HCT116 (cell line): Measurements from ENCODE around the gene CD244. TPM values are rescaled to one million over a fixed set of nuclear protein-coding genes. Genes with fewer than 3 reads are reported as not detected.

Experiments used
- ATAC-seq: fragments of 200-7000 bp; cut with Tn5 transposase; 2 replicates; pipeline ENCODE4 v1.9.1; 2020; ENCODE audit warnings: mild to moderate bottlenecking, moderate library complexity
- BruUV-seq: library from RNA; stranded (reverse); fragments of 400-500 nt; replicated peaks from 2 replicates; lab custom pipeline; 2021; lab: Mats Ljungman, UMichigan
- CTCF ChIA-PET: fragments of 300-600 bp; sonication (Branson Sonifier 250); formaldehyde crosslinking; loops from one replicate; lab custom pipeline; 2021; ENCODE audit warnings: antibody characterized with exemption; lab: Charles Lee
- POLR2A ChIA-PET: fragments of 300-600, 350-600 bp; sonication (Branson Sonifier 250); formaldehyde crosslinking; loops from one replicate; lab custom pipeline; 2021; ENCODE audit warnings: antibody characterized with exemption; lab: Charles Lee
- RAD21 ChIA-PET, 2 experiments: fragments of 300-600 bp; sonication (Branson Sonifier 250); formaldehyde crosslinking; loops; one replicate each; lab custom pipeline; 2023; ENCODE audit warnings: low total read pairs in 2 of 2; ENCODE audit not compliant: uncharacterized antibody in 2 of 2, unreplicated experiment in 2 of 2, low non-redundant PET in 1 of 2; lab: Charles Lee
- DNase-seq: peaks from one replicate; pipeline ENCODE4 v3.0.0-alpha.2; 2010; ENCODE audit warnings: low read depth, low spot score
- H2AFZ ChIP-seq: fragments of 200-600 bp; shearing (Covaris generic), sonication (generic); 2 replicates; pipeline ENCODE4 v1.6.1; 2017; ENCODE audit warnings: low read depth, mixed run types, mixed read lengths, antibody characterized with exemption, low read length; ENCODE audit not compliant: poor library complexity, severe bottlenecking
- H3K27ac ChIP-seq: 2 replicates; pipeline ENCODE4 v1.5.1; 2012; ENCODE audit warnings: low read depth, low read length
- H3K27me3 ChIP-seq: fragments of 200-600 bp; sonication (generic); 2 replicates; pipeline ENCODE4 v1.6.1; 2016; ENCODE audit warnings: mixed run types, low read length, mixed read lengths; ENCODE audit not compliant: insufficient read depth
- H3K36me3 ChIP-seq, 2 experiments: fragments of 200-500 bp in 1 of 2; fragments of 200-600 bp in 1 of 2; sonication (Bioruptor generic) in 1 of 2; sonication (generic) in 1 of 2; 2 replicates each; pipeline versions ENCODE4 v1.5.1 to v1.6.1; 2014 to 2016; ENCODE audit warnings: low read length in 2 of 2, inconsistent platforms in 1 of 2, mixed read lengths in 1 of 2, mixed run types in 1 of 2; ENCODE audit not compliant: insufficient read depth in 2 of 2, control insufficient read depth in 1 of 2
- H3K4me1 ChIP-seq, 2 experiments: fragments of 200-600 bp in 1 of 2; sonication (generic) in 1 of 2; 2 replicates each; pipeline versions ENCODE4 v1.5.1 to v1.6.1; 2012 to 2017; ENCODE audit warnings: low read length in 2 of 2, inconsistent platforms in 1 of 2, mild to moderate bottlenecking in 1 of 2, mixed read lengths in 1 of 2, mixed run types in 1 of 2, moderate library complexity in 1 of 2; ENCODE audit not compliant: insufficient read depth in 2 of 2, control insufficient read depth in 1 of 2
- H3K4me2 ChIP-seq: fragments of 200-600 bp; sonication (generic); 2 replicates; pipeline ENCODE4 v1.6.1; 2017; ENCODE audit warnings: mixed run types, low read length, mixed read lengths
- H3K4me3 ChIP-seq, 2 experiments: fragments of 200-600 bp in 1 of 2; sonication (generic) in 1 of 2; replicated peaks in 1 of 2; 2 replicates each; pipeline ENCODE4 v1.5.1; 2011 to 2016; ENCODE audit warnings: low read length in 2 of 2, control low read depth in 1 of 2, low read depth in 1 of 2, mild to moderate bottlenecking in 1 of 2, mixed read lengths in 1 of 2, mixed run types in 1 of 2
- H3K79me2 ChIP-seq: fragments of 200-600 bp; sonication (generic); 2 replicates; pipeline ENCODE4 v1.6.1; 2017; ENCODE audit warnings: mild to moderate bottlenecking, mixed run types, low read length, moderate library complexity, mixed read lengths; ENCODE audit not compliant: insufficient read depth
- H3K9ac ChIP-seq: fragments of 200-600 bp; sonication (generic); 2 replicates; pipeline ENCODE4 v1.6.1; 2016; ENCODE audit warnings: low read length, mixed read lengths
- H3K9me2 ChIP-seq: fragments of 200-600 bp; sonication (generic), shearing (Covaris generic); 2 replicates; pipeline ENCODE4 v1.6.1; 2017; ENCODE audit warnings: mixed run types, mild to moderate bottlenecking, moderate library complexity; ENCODE audit not compliant: insufficient read depth
- H3K9me3 ChIP-seq, 2 experiments: fragments of 200-500 bp in 1 of 2; fragments of 200-600 bp in 1 of 2; sonication (Bioruptor generic) in 1 of 2; sonication (generic) in 1 of 2; 2 replicates each; pipeline ENCODE4 v1.6.1; 2014 to 2017; ENCODE audit warnings: low read length in 2 of 2, mixed read lengths in 2 of 2, inconsistent platforms in 1 of 2, low read depth in 1 of 2, mild to moderate bottlenecking in 1 of 2, mixed run types in 1 of 2, moderate library complexity in 1 of 2; ENCODE audit not compliant: control insufficient read depth in 1 of 2, insufficient read depth in 1 of 2
- H4K20me1 ChIP-seq: fragments of 200-600 bp; sonication (generic), shearing (Covaris generic); 2 replicates; pipeline ENCODE4 v1.6.1; 2017; ENCODE audit warnings: mixed run types, mild to moderate bottlenecking, moderate library complexity; ENCODE audit not compliant: insufficient read depth
- ATF3 ChIP-seq: IDR thresholded peaks from 2 replicates; pipeline ENCODE4 v1.6.1; 2012
- ELF1 ChIP-seq: IDR thresholded peaks from 2 replicates; pipeline ENCODE4 v1.6.1; 2012; ENCODE audit warnings: low read depth, borderline replicate concordance
- EZH2 ChIP-seq: fragments of 200-600 bp; sonication (generic); IDR thresholded peaks from 2 replicates; pipeline ENCODE4 v1.6.1; 2017; ENCODE audit warnings: antibody characterized with exemption, mixed run types
- EZH2phosphoT487 ChIP-seq: fragments of 200-600 bp; IDR thresholded peaks from 2 replicates; pipeline ENCODE4 v1.6.1; 2018; ENCODE audit warnings: antibody characterized with exemption, borderline replicate concordance
- FOSL1 ChIP-seq: IDR thresholded peaks from 2 replicates; pipeline ENCODE4 v1.6.1; 2012; ENCODE audit warnings: low read depth
- JUND ChIP-seq: IDR thresholded peaks from 2 replicates; pipeline ENCODE4 v1.6.1; 2012
- MAX ChIP-seq: IDR thresholded peaks from 2 replicates; pipeline ENCODE4 v1.6.1; 2012
- POLR2A ChIP-seq: IDR thresholded peaks from 2 replicates; pipeline ENCODE4 v1.7.0; 2011; ENCODE audit warnings: borderline replicate concordance; ENCODE audit not compliant: insufficient read depth, insufficient read length; ENCODE audit errors: extremely low read depth
- POLR2AphosphoS5 ChIP-seq: IDR thresholded peaks from 2 replicates; pipeline ENCODE4 v1.6.1; 2011; ENCODE audit warnings: mild to moderate bottlenecking, low read depth, low read length, moderate library complexity
- RAD21 ChIP-seq: IDR thresholded peaks from 2 replicates; pipeline ENCODE4 v1.6.1; 2012; ENCODE audit warnings: low read depth, mild to moderate bottlenecking
- SIN3A ChIP-seq: IDR thresholded peaks from 2 replicates; pipeline ENCODE4 v1.6.1; 2012; ENCODE audit warnings: low read depth
- SP1 ChIP-seq: IDR thresholded peaks from 2 replicates; pipeline ENCODE4 v1.6.1; 2012; ENCODE audit warnings: low read depth
- SRF ChIP-seq: IDR thresholded peaks from 2 replicates; pipeline ENCODE4 v1.6.1; 2012; ENCODE audit warnings: low read depth
- TCF7L2 ChIP-seq: IDR thresholded peaks from 2 replicates; pipeline ENCODE4 v1.7.0; 2011; ENCODE audit warnings: borderline replicate concordance, inconsistent platforms; ENCODE audit not compliant: insufficient read depth, insufficient read length; ENCODE audit errors: extremely low read depth
- YY1 ChIP-seq: IDR thresholded peaks from 2 replicates; pipeline ENCODE4 v1.6.1; 2011; ENCODE audit warnings: low read length, low read depth, moderate library complexity, mild to moderate bottlenecking; ENCODE audit not compliant: insufficient replicate concordance; ENCODE audit errors: extremely low read depth
- ZBTB33 ChIP-seq: IDR thresholded peaks from 2 replicates; pipeline ENCODE4 v1.6.1; 2011; ENCODE audit warnings: mild to moderate bottlenecking, low read length, moderate library complexity; ENCODE audit not compliant: insufficient replicate concordance; ENCODE audit errors: extremely low read depth
- ZFX ChIP-seq: fragments of 450-650 bp; IDR thresholded peaks from 2 replicates; pipeline ENCODE4 v1.6.1; 2017
- intact Hi-C: fragments of 100-400 bp; cut with micrococcal nuclease; formaldehyde crosslinking; loops from 2 replicates; pipeline ENCODE4 v1.10.0; 2022
- total RNA-seq: library from RNA; stranded (reverse); gene quantifications from one replicate; pipeline ENCODE4 v1.2.1, GENCODE V29; 2021; ENCODE audit not compliant: unreplicated experiment
- TF ChIP-seq, protein P1 (sequence below), 3 experiments: fragments of 200-600 bp in 1 of 3; sonication (generic) in 1 of 3; IDR thresholded peaks in 2 of 3; conservative IDR thresholded peaks in 1 of 3; 2 replicates each; pipeline ENCODE4 v1.5.1; 2012 to 2017; ENCODE audit warnings: low read depth in 2 of 3, low read length in 2 of 3, antibody characterized with exemption in 1 of 3, borderline replicate concordance in 1 of 3, control low read depth in 1 of 3, mild to moderate bottlenecking in 1 of 3, mixed read lengths in 1 of 3, mixed run types in 1 of 3, moderate library complexity in 1 of 3; ENCODE audit not compliant: insufficient read depth in 1 of 3

CD244 gene
- total RNA-seq, 1 experiment from 2014 or later: not detected

DNA sequence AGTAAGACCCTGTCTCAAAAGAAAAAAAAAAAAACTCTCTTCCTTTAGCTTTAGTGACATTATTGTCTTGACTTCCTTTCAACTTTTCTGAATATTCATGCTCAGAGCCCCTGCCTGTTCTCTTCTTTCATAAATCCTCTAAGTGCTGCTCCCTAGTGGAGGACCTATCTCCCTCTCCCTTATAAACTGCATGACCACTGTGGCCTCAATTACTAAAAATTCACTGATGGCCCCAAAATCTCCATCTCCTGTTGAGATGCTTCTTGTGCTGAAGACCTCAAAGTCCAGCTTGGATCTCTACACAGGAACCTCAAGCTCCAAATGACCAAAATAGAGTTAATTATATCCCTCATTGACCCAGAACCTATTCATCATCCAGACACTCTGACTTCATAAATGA lies 14.5 kb upstream of the CD244 start:
- no peaks in the 10 kb centered on the region for H3K9me2 ChIP-seq
- ChIA-PET POLR2A (no interaction called here), RAD21 (no interaction called here), CTCF (interaction anchor here (0.6 kb wide), 2 partner anchors 170 to 1583 kb away, joined by 3 read pairs; no protein-coding TSS in a partner anchor)
- no peak for DNase-seq
- H4K20me1 ChIP-seq: no peaks in the 10 kb centered on the region
- intact Hi-C loops: no loop called here
- no peak overlapping the region for H3K27ac ChIP-seq
- H3K9ac ChIP-seq: no peak overlapping the region
- no peaks in the 10 kb centered on the region for H3K4me1 ChIP-seq
- no peak overlapping the region for H2AFZ ChIP-seq
- H3K4me2 ChIP-seq: no peak overlapping the region
- BruUV-seq: no TSS peak
- H3K27me3 ChIP-seq: no peaks in the 10 kb centered on the region
- ATAC-seq: peak; percentile 71
- TF ChIP-seq RAD21: 0 out of 2 replicates have a peak, but pooled peaks have one; percentile 20
- TF ChIP-seq, protein P1, sequence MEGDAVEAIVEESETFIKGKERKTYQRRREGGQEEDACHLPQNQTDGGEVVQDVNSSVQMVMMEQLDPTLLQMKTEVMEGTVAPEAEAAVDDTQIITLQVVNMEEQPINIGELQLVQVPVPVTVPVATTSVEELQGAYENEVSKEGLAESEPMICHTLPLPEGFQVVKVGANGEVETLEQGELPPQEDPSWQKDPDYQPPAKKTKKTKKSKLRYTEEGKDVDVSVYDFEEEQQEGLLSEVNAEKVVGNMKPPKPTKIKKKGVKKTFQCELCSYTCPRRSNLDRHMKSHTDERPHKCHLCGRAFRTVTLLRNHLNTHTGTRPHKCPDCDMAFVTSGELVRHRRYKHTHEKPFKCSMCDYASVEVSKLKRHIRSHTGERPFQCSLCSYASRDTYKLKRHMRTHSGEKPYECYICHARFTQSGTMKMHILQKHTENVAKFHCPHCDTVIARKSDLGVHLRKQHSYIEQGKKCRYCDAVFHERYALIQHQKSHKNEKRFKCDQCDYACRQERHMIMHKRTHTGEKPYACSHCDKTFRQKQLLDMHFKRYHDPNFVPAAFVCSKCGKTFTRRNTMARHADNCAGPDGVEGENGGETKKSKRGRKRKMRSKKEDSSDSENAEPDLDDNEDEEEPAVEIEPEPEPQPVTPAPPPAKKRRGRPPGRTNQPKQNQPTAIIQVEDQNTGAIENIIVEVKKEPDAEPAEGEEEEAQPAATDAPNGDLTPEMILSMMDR (IDR thresholded peaks at IDR 0.05 in 2 of 3, conservative IDR thresholded peaks at IDR 0.05 in 1 of 3; ENCODE audit: borderline replicate concordance in 1 of 3, insufficient read depth in 1 of 3, low read depth in 2 of 3, low read length in 2 of 3): peak; percentile 11 to 43 (median 39); a peak in 3 of 6 replicates
- TF ChIP-seq ELF1: no peak
- TF ChIP-seq, all 23 proteins: peak for 2
- Histone ChIP-seq H3K4me3 (no peak overlapping the region), H3K79me2 (no peaks in the 10 kb centered on the region), H3K36me3 (no peaks in the 10 kb centered on the region), H3K9me3 (no peaks in the 10 kb centered on the region)

DNA sequence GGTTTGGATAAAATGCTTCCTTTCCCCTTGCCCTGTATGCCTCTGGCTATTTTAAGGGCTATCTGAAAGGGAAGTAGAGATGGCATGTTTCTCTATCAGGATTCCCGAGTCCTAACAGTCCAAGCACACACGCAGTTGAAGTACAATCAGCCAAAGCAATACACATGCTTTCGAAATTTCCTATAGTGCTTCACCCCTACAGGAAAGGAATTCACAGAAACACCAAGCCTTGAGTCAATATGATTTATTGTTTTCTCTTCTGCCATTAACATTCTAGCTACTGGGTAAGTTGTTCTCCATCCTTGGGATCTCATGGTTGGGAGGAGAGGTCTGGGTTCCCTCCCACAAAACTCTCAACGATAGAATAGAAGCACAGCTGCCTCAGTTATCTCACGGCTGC lies 13.6 kb upstream of the CD244 start:
- H3K36me3 ChIP-seq: no peaks in the 10 kb centered on the region
- ATAC-seq: no peak
- no peak overlapping the region for H3K4me2 ChIP-seq
- no peak overlapping the region for H3K27ac ChIP-seq
- DNase-seq: no peak
- no peaks in the 10 kb centered on the region for H3K9me2 ChIP-seq
- no peaks in the 10 kb centered on the region for H3K27me3 ChIP-seq
- H3K9me3 ChIP-seq: no peaks in the 10 kb centered on the region
- H2AFZ ChIP-seq: no peak overlapping the region
- H4K20me1 ChIP-seq: no peaks in the 10 kb centered on the region
- intact Hi-C loops: no loop called here
- RAD21 ChIA-PET: no interaction called here
- POLR2A ChIA-PET: no interaction called here
- no TSS peak for BruUV-seq
- CTCF ChIA-PET: no interaction called here
- no peaks in the 10 kb centered on the region for H3K79me2 ChIP-seq
- TF ChIP-seq JUND (no peak), FOSL1 (no peak), POLR2AphosphoS5 (no peak), POLR2A (no peak), MAX (no peak), ZFX (no peak), EZH2phosphoT487 (no peak), TCF7L2 (no peak), SRF (no peak), SP1 (no peak), ZBTB33 (no peak), ATF3 (no peak), ELF1 (no peak), EZH2 (no peak), YY1 (no peak), RAD21 (no peak), SIN3A (no peak)
- H3K4me3 ChIP-seq: no peak overlapping the region
- no peaks in the 10 kb centered on the region for H3K4me1 ChIP-seq
- H3K9ac ChIP-seq: no peak overlapping the region
